H1 (cell line): ENCODE measurements around the gene DNAI2. TPM values are rescaled to one million over a fixed set of nuclear protein-coding genes. Genes with fewer than 3 reads are reported as not detected.

ENCODE experiments used
- CTCF ChIA-PET: fragments of 300-600 bp; sonication (Branson Sonifier 250); formaldehyde crosslinking; loops from one replicate; lab custom pipeline; 2021; ENCODE audit not compliant: partially characterized antibody; lab: Charles Lee
- POLR2A ChIA-PET: fragments of 300-600 bp; sonication (Branson Sonifier 250); formaldehyde crosslinking; loops from one replicate; lab custom pipeline; 2021; ENCODE audit warnings: inconsistent platforms; ENCODE audit not compliant: partially characterized antibody; lab: Charles Lee
- DNase-seq, 2 experiments: peaks; one replicate each; pipeline versions ENCODE4 v3.0.0 to v3.0.0-alpha.2; 2010 to 2022; ENCODE audit warnings: low spot score in 2 of 2, low read depth in 1 of 2, mixed read lengths in 1 of 2
- FAIRE-seq: peaks from 2 replicates; lab custom pipeline; 2011; peaks lifted over from hg19 to GRCh38; lab: Jason Lieb, UNC
- H2AFZ ChIP-seq: 2 replicates; pipeline ENCODE4 v1.8.1; 2012; ENCODE audit warnings: low read length, inconsistent platforms
- H2AK5ac ChIP-seq: 2 replicates; pipeline ENCODE4 v1.6.1; 2013; ENCODE audit warnings: low read depth, low read length
- H2BK120ac ChIP-seq: replicated peaks from 2 replicates; pipeline ENCODE3; 2013; ENCODE audit warnings: low read depth, low read length, inconsistent platforms
- H2BK12ac ChIP-seq: 2 replicates; pipeline ENCODE4 v1.6.1; 2013; ENCODE audit warnings: low read depth, low read length
- H2BK15ac ChIP-seq: 2 replicates; pipeline ENCODE4 v1.6.1; 2013; ENCODE audit warnings: low read length
- H2BK20ac ChIP-seq: 2 replicates; pipeline ENCODE4 v1.6.1; 2013; ENCODE audit warnings: low read length
- H2BK5ac ChIP-seq: 2 replicates; pipeline ENCODE4 v1.6.1; 2013; ENCODE audit warnings: low read depth, low read length
- H3K14ac ChIP-seq: 2 replicates; pipeline ENCODE4 v1.6.1; 2013; ENCODE audit warnings: inconsistent platforms; ENCODE audit not compliant: insufficient read length
- H3K18ac ChIP-seq: 2 replicates; pipeline ENCODE4 v1.6.1; 2013; ENCODE audit warnings: low read length; ENCODE audit errors: extremely low read depth
- H3K23ac ChIP-seq: 2 replicates; pipeline ENCODE4 v1.6.1; 2013; ENCODE audit warnings: inconsistent platforms; ENCODE audit not compliant: insufficient read length
- H3K23me2 ChIP-seq: 2 replicates; pipeline ENCODE4 v1.6.1; 2013; ENCODE audit warnings: low read depth, low read length
- H3K27ac ChIP-seq: 2 replicates; pipeline ENCODE4 v1.6.1; 2011; ENCODE audit warnings: low read depth, low read length, inconsistent platforms
- H3K27me3 ChIP-seq, 4 experiments: replicated peaks in 1 of 4; 1 replicate in 1 of 4; 2 replicates in 3 of 4; pipeline versions ENCODE4 v1.6.1 to v1.8.1; 2011 to 2013; ENCODE audit warnings: low read length in 3 of 4, mild to moderate bottlenecking in 3 of 4, inconsistent platforms in 2 of 4, mixed read lengths in 2 of 4, moderate library complexity in 1 of 4; ENCODE audit not compliant: control insufficient read depth in 3 of 4, insufficient read depth in 3 of 4; ENCODE audit errors: extremely low read depth in 1 of 4
- H3K36me3 ChIP-seq, 4 experiments: 2 replicates each; pipeline versions ENCODE4 v1.6.1 to v1.8.1; 2011 to 2013; ENCODE audit warnings: mild to moderate bottlenecking in 4 of 4, low read length in 3 of 4, moderate library complexity in 2 of 4, control low read depth in 1 of 4, inconsistent platforms in 1 of 4; ENCODE audit not compliant: insufficient read depth in 4 of 4, control insufficient read depth in 2 of 4
- H3K4ac ChIP-seq: replicated peaks from 2 replicates; pipeline ENCODE3; 2013; ENCODE audit warnings: low read length, low read depth, mixed read lengths, inconsistent platforms; ENCODE audit not compliant: insufficient read length
- H3K4me1 ChIP-seq, 4 experiments: replicated peaks in 1 of 4; 1 replicate in 1 of 4; 2 replicates in 3 of 4; pipeline versions ENCODE4 v1.6.1 to v1.8.1; 2011 to 2013; ENCODE audit warnings: low read length in 3 of 4, inconsistent platforms in 2 of 4, mixed read lengths in 1 of 4; ENCODE audit not compliant: insufficient read depth in 4 of 4, control insufficient read depth in 3 of 4
- H3K4me2 ChIP-seq, 2 experiments: 2 replicates each; pipeline versions ENCODE4 v1.6.1 to v1.8.1; 2011 to 2013; ENCODE audit warnings: low read depth in 2 of 2, low read length in 2 of 2, control low read depth in 1 of 2, inconsistent platforms in 1 of 2, mild to moderate bottlenecking in 1 of 2; ENCODE audit not compliant: insufficient read depth in 1 of 2
- H3K4me3 ChIP-seq, 4 experiments: fragments of 200-600, 300-600 bp in 1 of 4; sonication (generic), shearing (Covaris generic), sonication (Bioruptor Twin) in 1 of 4; 2 replicates each; pipeline versions ENCODE4 v1.5.1 to v1.8.1; 2011 to 2016; ENCODE audit warnings: low read length in 4 of 4, low read depth in 3 of 4, control low read depth in 2 of 4, inconsistent platforms in 2 of 4, mild to moderate bottlenecking in 2 of 4, mixed read lengths in 1 of 4, moderate library complexity in 1 of 4; ENCODE audit not compliant: insufficient read depth in 2 of 4; ENCODE audit errors: extremely low read depth in 1 of 4
- H3K56ac ChIP-seq: replicated peaks from 2 replicates; pipeline ENCODE3; 2013; ENCODE audit warnings: low read depth, mild to moderate bottlenecking, mixed read lengths, low read length, inconsistent platforms; ENCODE audit not compliant: insufficient read length
- H3K79me1 ChIP-seq: 2 replicates; pipeline ENCODE4 v1.6.1; 2013; ENCODE audit warnings: low read depth, low read length, control low read depth
- H3K79me2 ChIP-seq, 2 experiments: 2 replicates each; pipeline versions ENCODE4 v1.6.1 to v1.8.1; 2012 to 2013; ENCODE audit warnings: low read length in 2 of 2, mild to moderate bottlenecking in 2 of 2, inconsistent platforms in 1 of 2; ENCODE audit not compliant: insufficient read depth in 2 of 2, control insufficient read depth in 1 of 2
- H3K9ac ChIP-seq, 4 experiments: replicated peaks in 1 of 4; 1 replicate in 1 of 4; 2 replicates in 3 of 4; pipeline versions ENCODE4 v1.6.1 to v1.8.1; 2011 to 2013; ENCODE audit warnings: low read depth in 3 of 4, low read length in 3 of 4, control low read depth in 2 of 4, mild to moderate bottlenecking in 2 of 4, moderate library complexity in 2 of 4, inconsistent platforms in 1 of 4; ENCODE audit errors: extremely low read depth in 1 of 4
- H3K9me3 ChIP-seq, 2 experiments: 2 replicates each; pipeline versions ENCODE4 v1.6.1 to v1.8.1; 2012 to 2013; ENCODE audit warnings: mild to moderate bottlenecking in 2 of 2, moderate library complexity in 2 of 2, control low read depth in 1 of 2, inconsistent platforms in 1 of 2, low read depth in 1 of 2, low read length in 1 of 2, mixed read lengths in 1 of 2; ENCODE audit not compliant: insufficient read depth in 2 of 2
- H4K20me1 ChIP-seq, 2 experiments: replicated peaks in 1 of 2; 2 replicates each; pipeline versions ENCODE3 to v1.8.1; 2011 to 2013; ENCODE audit warnings: inconsistent platforms in 2 of 2, low read length in 2 of 2, mild to moderate bottlenecking in 1 of 2; ENCODE audit not compliant: insufficient read depth in 2 of 2, control insufficient read depth in 1 of 2
- H4K5ac ChIP-seq: 2 replicates; pipeline ENCODE4 v1.6.1; 2013; ENCODE audit warnings: low read length, low read depth, mixed read lengths, inconsistent platforms; ENCODE audit not compliant: insufficient read length
- H4K8ac ChIP-seq: 2 replicates; pipeline ENCODE4 v1.8.0; 2013; ENCODE audit warnings: mild to moderate bottlenecking, moderate library complexity, low read length, inconsistent platforms; ENCODE audit not compliant: insufficient read depth; ENCODE audit errors: extremely low read depth
- H4K91ac ChIP-seq: replicated peaks from 2 replicates; pipeline ENCODE3; 2013; ENCODE audit warnings: low read length, mixed read lengths, inconsistent platforms; ENCODE audit not compliant: insufficient read length
- whole genome bisulfite sequencing, 2 experiments: shearing (Covaris generic) in 1 of 2; methylation state at CpG; one replicate each; pipeline versions ENCODE4 v1.1.6 to v1.1.7; 2013 to 2015; ENCODE audit warnings: low lambda C conversion rate in 2 of 2, mixed read lengths in 2 of 2, inconsistent platforms in 1 of 2, low coverage in 1 of 2, missing lambda C conversion rate in 1 of 2; ENCODE audit not compliant: insufficient replicate concordance in 2 of 2, insufficient coverage in 1 of 2, insufficient read length in 1 of 2; ENCODE audit errors: extremely low coverage in 1 of 2, missing lambda C conversion rate in 1 of 2; 5-methylcytosine and 5-hydroxymethylcytosine counted together
- polyA plus RNA-seq, 7 experiments: library from polyadenylated mRNA; depleted of rRNA in 3 of 7; stranded (reverse) in 5 of 7; unstranded in 2 of 7; fragments of >200 nt in 5 of 7; fragments of 200-250 nt in 2 of 7; gene quantifications; 1 replicate in 5 of 7; 2 replicates in 1 of 7; 4 replicates in 1 of 7; pipeline versions ENCODE4 v1.2.1 to v1.2.3, GENCODE V29; 2011 to 2013; ENCODE audit warnings: missing spikeins in 2 of 7, mixed read lengths in 2 of 7
- total RNA-seq: library from RNA; stranded (reverse); fragmentation: NEBNext Ultra II Directional; extraction: Animal tissue kit (Norgen Biotek cat#: 25700); gene quantifications from 2 replicates; pipeline ENCODE4 v1.2.1, GENCODE V29; 2021

The DNAI2 gene
- total and polyA plus RNA-seq, 2 of the 8 experiments (the other 6 are each of a cell fraction or from before 2014, with no cell fraction given): 0.08 to 0.15 TPM

GRCh38 chr17:74355065-74355464 lies 81.0 kb downstream of the DNAI2 start:
- ChIA-PET CTCF (interaction anchor here (0.6 to 3.3 kb wide), 14 partner anchors 8 to 133 kb away, joined by 3 to 13 read pairs (median 4); no protein-coding TSS in a partner anchor), POLR2A (interaction anchor here (1.3 kb wide), 1 partner anchor 8 kb away, joined by 3 read pairs; no protein-coding TSS in a partner anchor)
- peaks cover 2% of the 10 kb centered on the region; the same call in 1 of the 2 replicates for H3K23me2 ChIP-seq
- H3K23ac ChIP-seq: no peak overlapping the region
- no peak overlapping the region for H3K56ac ChIP-seq
- H3K4me2 ChIP-seq: no peak overlapping the region
- H2BK120ac ChIP-seq: no peak overlapping the region
- peaks cover 0 to 10% (median 0%) of the 10 kb centered on the region in 4 experiments; a peak in 1 of 8 replicates for H3K36me3 ChIP-seq
- H4K5ac ChIP-seq: no peak overlapping the region
- H3K9ac ChIP-seq: no peak overlapping the region
- no peak overlapping the region for H2BK12ac ChIP-seq
- H3K18ac ChIP-seq: no peak overlapping the region
- H2AK5ac ChIP-seq: no peak overlapping the region
- H3K4ac ChIP-seq: no peak overlapping the region
- no peaks in the 10 kb centered on the region for H3K79me1 ChIP-seq
- no peak overlapping the region for H3K4me3 ChIP-seq
- H3K4me1 ChIP-seq: peaks cover 0 to 8% (median 6%) of the 10 kb centered on the region in 4 experiments; a peak in 5 of 7 replicates
- 85% methylated on average over 8 of the region's 8 CpGs; no CpG with 5 or more reads in 1 of the 2 experiments for WGBS, 2 experiments
- H4K91ac ChIP-seq: no peak overlapping the region
- no peak overlapping the region for H2BK20ac ChIP-seq
- DNase-seq (no peak), FAIRE-seq (no peak)
- no peak overlapping the region for H4K8ac ChIP-seq
- H2BK15ac ChIP-seq: no peak overlapping the region
- H3K9me3 ChIP-seq: no peaks in the 10 kb centered on the region
- H2AFZ ChIP-seq: no peak overlapping the region
- H3K27ac ChIP-seq: no peak overlapping the region
- H3K79me2 ChIP-seq: no peaks in the 10 kb centered on the region
- peaks cover 16 to 49% (median 33%) of the 10 kb centered on the region in 4 experiments for H3K27me3 ChIP-seq
- H2BK5ac ChIP-seq: no peak overlapping the region
- peaks cover 0 to 3% of the 10 kb centered on the region in 2 experiments for H4K20me1 ChIP-seq
- H3K14ac ChIP-seq: no peak overlapping the region
